NCI-H446 treated with DMSO at 0.1 percent for 48 hours (cell line): Measurements from ENCODE around the gene SHISA2.
A peak's percentile ranks its signal among the peaks of the same experiment; 100 is the strongest.

ENCODE experiments used
- DNase-seq: peaks from one replicate; lab custom pipeline; 2025; lab: John Stamatoyannopoulos, UW

Gene SHISA2

GRCh38 chr13:26047040-26047439 is 4.8 kb downstream of the SHISA2 start:
- DNase-seq: no peak

GRCh38 chr13:26046639-26047038 is 5.2 kb downstream of the SHISA2 start:
- DNase-seq: no peak

GRCh38 chr13:26045142-26045541 is 6.7 kb downstream of the SHISA2 start:
- DNase-seq: no peak

DNA sequence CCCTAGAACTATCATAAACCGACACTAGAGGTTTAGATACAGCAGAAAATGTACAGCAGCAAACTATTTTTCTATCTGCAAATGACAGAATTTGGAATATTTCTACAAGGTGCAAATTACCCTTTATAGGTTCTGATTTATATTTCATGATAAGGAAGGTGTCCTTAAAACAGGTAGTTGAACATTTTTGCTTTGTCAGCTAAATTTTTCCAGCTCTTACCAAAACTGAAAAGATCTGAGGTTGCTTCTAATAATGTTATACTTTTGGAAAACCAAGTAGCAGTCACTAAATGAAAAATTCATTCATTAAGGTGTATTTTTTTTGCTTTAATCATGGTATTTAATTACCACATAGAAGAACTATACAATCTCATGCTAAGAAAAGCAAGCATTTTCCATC is 9.0 kb downstream of the SHISA2 start:
- no peak for DNase-seq

DNA sequence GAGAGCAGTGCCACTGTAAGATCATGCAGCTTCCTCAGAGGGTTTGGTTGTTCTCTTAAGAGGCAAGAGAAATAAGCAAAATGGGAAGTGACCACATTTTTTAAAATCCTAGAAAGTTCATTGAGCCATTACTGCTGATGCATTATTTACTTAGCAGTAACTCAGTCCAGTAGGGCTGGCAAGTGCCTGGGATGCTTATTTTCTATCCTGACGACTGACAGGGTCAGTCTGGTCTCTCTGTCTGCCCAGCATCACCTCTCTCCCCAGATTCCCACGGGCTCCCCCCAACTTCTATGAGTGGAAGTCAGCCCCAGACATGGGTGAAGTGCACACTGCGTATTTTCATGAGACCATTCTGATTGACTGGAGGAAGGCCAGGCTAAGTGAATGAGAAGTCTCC is 10.4 kb downstream of the SHISA2 start:
- DNase-seq: no peak

- no peak for DNase-seq
Observed at GRCh38 chr13:26038931-26039475, 12.8 kb downstream of the SHISA2 start.

DNA sequence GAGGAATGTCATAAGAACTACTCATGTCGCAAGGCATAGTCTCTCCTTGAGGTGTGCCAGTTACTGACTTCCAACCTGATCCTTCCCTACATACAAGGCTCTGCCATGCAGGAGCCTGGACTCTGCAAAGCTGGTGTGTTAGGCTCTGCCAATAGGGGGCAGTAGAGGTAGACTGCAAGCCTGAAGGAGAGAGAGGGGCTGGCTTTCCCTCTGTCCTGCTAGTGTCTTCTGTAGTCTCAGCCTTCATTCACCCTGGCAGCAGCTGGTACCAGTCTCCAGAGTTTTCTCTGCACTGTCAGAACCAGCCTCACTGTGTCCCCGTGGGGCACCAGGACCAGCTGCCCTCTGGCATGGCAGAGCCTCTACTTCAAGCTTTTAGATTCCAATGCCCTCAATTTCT is 14.5 kb downstream of the SHISA2 start:
- DNase-seq: no peak

GRCh38 chr13:26036383-26036782 is 15.4 kb downstream of the SHISA2 start:
- no peak for DNase-seq

- DNase-seq: no peak
Observed at GRCh38 chr13:26034018-26034417, 17.8 kb downstream of the SHISA2 start.

GRCh38 chr13:26030331-26030730 is 21.5 kb downstream of the SHISA2 start:
- no peak for DNase-seq

- DNase-seq: no peak
Observed at GRCh38 chr13:26029581-26030136, 22.2 kb downstream of the SHISA2 start.

DNA sequence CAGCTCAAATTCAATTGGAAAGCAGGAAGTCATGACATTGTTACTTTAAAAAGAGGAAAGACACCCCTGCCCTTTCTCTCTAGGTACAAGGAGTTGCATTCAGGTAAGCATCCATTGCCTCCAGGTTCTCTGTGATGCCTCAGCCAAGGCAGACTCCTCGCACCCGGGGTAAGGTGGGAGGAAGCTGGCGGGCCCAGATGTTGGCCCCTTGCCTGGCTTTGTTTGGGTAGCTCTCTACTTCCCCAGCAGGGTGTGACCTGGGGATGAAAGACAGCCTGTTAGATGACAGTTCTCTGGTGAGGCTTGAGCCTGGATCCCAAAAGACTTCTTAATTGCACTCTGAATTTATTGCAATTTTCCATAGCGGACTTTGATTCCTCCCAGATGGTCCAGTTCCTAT is 25.6 kb downstream of the SHISA2 start:
- no peak for DNase-seq

DNA sequence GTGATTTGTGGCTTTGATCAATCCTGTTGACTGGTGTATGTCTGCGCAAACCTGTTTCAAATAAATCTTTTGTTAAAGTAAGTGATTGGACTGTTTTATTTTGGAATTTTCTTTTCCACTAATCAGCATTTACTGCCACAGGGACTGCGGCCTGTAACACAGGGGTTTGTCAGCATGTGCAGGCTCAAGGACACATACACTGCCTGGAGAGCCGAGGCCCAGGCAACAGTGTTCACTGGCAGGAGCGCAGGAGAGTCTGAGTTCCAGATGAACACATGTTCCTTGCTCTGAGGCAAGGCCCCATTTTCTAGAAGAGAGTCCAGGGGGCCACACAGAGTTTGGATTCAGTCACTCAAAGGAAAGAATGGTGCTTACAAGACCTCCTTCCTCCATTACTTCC is 26.0 kb downstream of the SHISA2 start:
- no peak for DNase-seq

- no peak for DNase-seq
Observed at GRCh38 chr13:26025196-26025595, 26.6 kb downstream of the SHISA2 start.

DNA sequence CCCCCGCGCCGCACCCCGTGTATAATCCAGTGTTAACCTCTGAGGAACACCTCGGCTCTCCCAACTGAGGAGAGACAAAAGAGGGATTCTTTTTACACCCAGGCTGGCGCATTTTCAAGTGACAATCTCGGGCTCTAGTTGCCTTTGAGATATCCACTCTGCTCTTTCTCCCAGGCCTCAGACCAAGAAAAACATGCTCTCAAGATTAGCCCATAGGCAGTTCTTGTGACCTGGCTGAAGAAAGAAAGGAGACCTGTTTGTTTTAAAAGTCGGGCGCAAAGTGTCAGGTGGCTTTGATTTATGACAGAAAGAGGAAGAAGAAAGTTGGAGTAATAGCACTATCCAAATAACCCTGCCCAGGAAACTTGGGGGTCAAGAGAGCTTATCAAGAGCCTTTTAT is 27.3 kb downstream of the SHISA2 start:
- no peak for DNase-seq

- DNase-seq: peak; percentile 56
Observed at GRCh38 chr13:26022538-26023292, 29.1 kb downstream of the SHISA2 start.

DNA sequence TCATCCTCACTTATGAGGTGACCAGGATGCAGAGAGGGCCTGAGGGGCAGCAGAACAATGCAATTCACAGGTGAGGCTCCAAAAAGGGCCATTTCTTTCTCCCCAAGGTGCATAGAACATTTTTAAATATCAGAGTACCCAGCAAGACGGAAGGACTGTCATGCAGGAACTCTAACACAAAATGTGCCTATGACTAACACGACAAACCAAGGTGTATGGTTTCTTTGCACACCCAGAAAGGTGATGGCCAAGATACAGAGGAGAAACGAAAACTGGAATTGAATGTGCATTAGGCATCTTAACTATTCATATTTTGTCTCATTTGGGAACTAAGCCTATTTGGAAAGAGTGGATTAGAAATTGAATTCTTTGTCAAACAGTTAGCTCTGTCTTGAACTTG is 29.9 kb downstream of the SHISA2 start:
- no peak for DNase-seq

DNA sequence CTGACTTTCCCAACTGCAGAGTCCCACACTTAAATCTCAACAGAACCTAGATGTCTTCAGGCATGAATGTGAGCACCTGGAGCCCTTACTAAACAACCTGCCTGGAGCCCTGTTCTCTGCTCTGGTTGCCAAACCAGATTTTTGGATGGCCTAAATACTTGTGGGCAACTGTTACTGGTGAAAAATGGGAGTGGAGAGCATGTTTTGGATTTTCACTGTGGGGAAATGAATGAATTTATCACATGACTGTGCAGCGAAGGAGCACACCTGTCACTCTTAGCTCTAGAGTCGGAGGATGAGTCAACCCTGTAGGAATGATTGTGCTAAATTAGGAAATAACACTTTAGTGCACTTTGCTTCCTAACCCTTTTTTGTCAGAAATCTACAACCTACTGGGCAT is 30.3 kb downstream of the SHISA2 start:
- DNase-seq: no peak

GRCh38 chr13:26020891-26021290 is 30.9 kb downstream of the SHISA2 start:
- DNase-seq: no peak

DNA sequence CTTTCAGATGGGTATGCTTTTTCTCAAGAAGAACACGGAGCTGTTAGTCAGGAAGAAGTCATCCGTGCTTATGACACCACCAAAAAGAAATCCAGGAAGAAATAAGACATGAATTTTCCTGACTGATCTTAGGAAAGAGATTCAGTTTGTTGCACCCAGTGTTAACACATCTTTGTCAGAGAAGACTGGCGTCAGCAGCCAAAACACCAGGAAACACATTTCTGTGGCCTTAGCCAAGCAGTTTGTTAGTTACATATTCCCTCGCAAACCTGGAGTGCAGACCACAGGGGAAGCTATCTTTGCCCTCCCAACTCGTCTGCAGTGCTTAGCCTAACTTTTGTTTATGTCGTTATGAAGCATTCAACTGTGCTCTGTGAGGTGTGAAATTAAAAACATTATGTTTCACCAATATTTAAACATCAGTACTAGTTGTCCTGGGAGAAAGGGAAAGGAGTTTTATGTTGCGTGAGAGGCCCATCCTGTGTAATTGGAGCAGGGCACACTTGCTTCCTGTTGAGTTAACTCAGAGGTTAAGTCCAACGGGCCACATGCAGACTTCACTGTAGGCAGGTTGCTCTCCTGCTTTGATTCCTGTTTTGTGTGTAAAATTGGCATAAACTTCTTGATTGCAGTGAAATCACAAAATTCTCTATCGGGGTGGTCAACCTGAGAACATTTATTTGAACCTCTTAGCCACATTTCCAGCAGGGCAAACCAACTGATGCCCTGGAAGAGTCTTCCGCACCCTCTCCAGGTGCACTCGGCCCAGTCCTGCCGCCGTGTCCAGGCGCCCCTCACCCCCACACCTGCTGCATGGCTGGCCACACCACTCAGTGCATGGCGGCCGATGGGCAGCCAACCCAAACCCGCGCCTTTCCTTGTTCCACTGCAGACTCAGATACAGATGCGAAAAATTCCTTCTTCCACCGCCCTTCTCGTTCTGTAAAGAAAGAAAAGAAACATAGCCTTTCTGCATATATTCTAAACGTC is 31.6 kb downstream of the SHISA2 start:
- no peak for DNase-seq

- DNase-seq: no peak
Observed at GRCh38 chr13:26019251-26019650, 32.6 kb downstream of the SHISA2 start.

- no peak for DNase-seq
Observed at GRCh38 chr13:26017932-26018665, 33.7 kb downstream of the SHISA2 start.
